Left lung (tissue), 10 donors: Measurements from ENCODE around the gene AIFM1. TPM values are rescaled to one million over a fixed set of nuclear protein-coding genes. Genes with fewer than 3 reads are reported as not detected.

Experiments used
- ATAC-seq: fragments of 200-7000 bp; cut with Tn5 transposase; one replicate; pipeline ENCODE4 v1.9.1; 2020; ENCODE audit warnings: moderate library complexity
- DNase-seq, 4 donors: peaks; one replicate each; pipeline ENCODE4 v3.0.0-alpha.2; 2013 to 2020
- H3K27ac ChIP-seq, 2 donors: fragments of 200-600 bp; sonication (generic) in 1 of 2; one replicate each; pipeline versions ENCODE4 v1.5.0 to v1.8.0; 2020 to 2021
- H3K27me3 ChIP-seq, 2 donors: fragments of 200-600 bp; sonication (generic) in 1 of 2; one replicate each; pipeline versions ENCODE4 v1.5.0 to v1.8.0; 2020 to 2021
- H3K36me3 ChIP-seq, 2 donors: fragments of 200-600 bp; sonication (generic) in 1 of 2; one replicate each; pipeline versions ENCODE4 v1.5.0 to v1.8.0; 2020 to 2021
- H3K4me1 ChIP-seq, 2 donors: fragments of 200-600 bp; one replicate each; pipeline ENCODE4 v1.8.0; 2021
- H3K4me3 ChIP-seq, 2 donors: fragments of 200-600 bp; sonication (generic) in 1 of 2; one replicate each; pipeline versions ENCODE4 v1.5.0 to v1.8.0; 2020 to 2021; ENCODE audit warnings: mild to moderate bottlenecking in 1 of 2
- H3K9me3 ChIP-seq, 2 donors: fragments of 200-600 bp; sonication (generic) in 1 of 2; one replicate each; pipeline versions ENCODE4 v1.5.0 to v1.8.0; 2020 to 2021
- CTCF ChIP-seq, 2 donors: fragments of 200-600 bp; sonication (generic) in 1 of 2; IDR thresholded peaks; one replicate each; pipeline versions ENCODE4 v1.5.0 to v1.8.0; 2021; ENCODE audit warnings: antibody characterized with exemption in 2 of 2
- intact Hi-C, 2 donors: fragments of 100-400 bp; cut with DNase I; formaldehyde crosslinking; loops; one replicate each; pipeline versions ENCODE4 v1.11.2 to v1.14.2; 2022
- polyA plus RNA-seq, 6 donors: library from polyadenylated mRNA; unstranded; fragments of 120-200 nt; gene quantifications; one replicate each; pipeline ENCODE4 v1.2.1, GENCODE V29; 2013; ENCODE audit not compliant: insufficient read length in 6 of 6
- total RNA-seq, 2 donors: library from RNA; stranded (reverse); fragmentation: NEBNext Ultra II Directional; extraction: Animal tissue kit (Norgen Biotek cat#: 25700); gene quantifications; one replicate each; pipeline ENCODE4 v1.2.1, GENCODE V29; 2021
- donor health status: DM: no; HTN: yes; CAD: no.
- donor health status: DM: no; HTN: no; CAD: no.

The AIFM1 gene
- total and polyA plus RNA-seq, 8 donors, result 27.2 to 34.9 (median 30.7) TPM

GRCh38 chrX:130172127-130172845 lies 6.6 kb upstream of the AIFM1 start:
- intact Hi-C loops, result loop anchor here in 1 of 2 donors (10.0 kb wide), 1 partner anchor 97 kb away; no protein-coding TSS in a partner anchor
- H3K9me3 ChIP-seq, result no peaks in the 10 kb centered on the region
- no peak for TF ChIP-seq CTCF (IDR thresholded peaks at IDR 0.05)
- no peaks in the 10 kb centered on the region for H3K36me3 ChIP-seq
- peak overlapping the region; percentile 32 to 49 for H3K4me3 ChIP-seq
- H3K27ac ChIP-seq, result peak overlapping the region; percentile 70 to 78
- ATAC-seq, result no peak
- H3K4me1 ChIP-seq, result peaks cover 0 to 23% of the 10 kb centered on the region in 2 donors
- peaks cover 0 to 5% of the 10 kb centered on the region in 2 donors for H3K27me3 ChIP-seq
- no peak for DNase-seq

- Histone ChIP-seq H3K27ac (peak within 1 kb of the TSS; percentile 70 to 78), H3K36me3 (no peaks in the 10 kb centered on the region), H3K4me1 (peaks cover 0 to 23% of the 10 kb centered on the region in 2 donors), H3K27me3 (peaks cover 0 to 5% of the 10 kb centered on the region in 2 donors), H3K9me3 (no peaks in the 10 kb centered on the region), H3K4me3 (peak within 1 kb of the TSS; percentile 32 to 49)
- no peak for TF ChIP-seq CTCF (IDR thresholded peaks at IDR 0.05)
- intact Hi-C loops, result loop anchor here in 1 of 2 donors (10.0 kb wide), 1 partner anchor 97 kb away; no protein-coding TSS in a partner anchor
- peak in 1 of 4 donors; percentile 67 for DNase-seq
- ATAC-seq, result peak; percentile 43
Measured at GRCh38 chrX:130171446-130172126, 5.9 kb upstream of the AIFM1 start, which contains the start of gene RAB33A. RAB33A (plus strand) TSS chrX:130171962; CDS start chrX:130172063, 101 bp downstream.

- Histone ChIP-seq H3K9me3 (no peaks in the 10 kb centered on the region), H3K36me3 (no peaks in the 10 kb centered on the region), H3K4me3 (peak overlapping the region; percentile 32 to 49), H3K27ac (peak overlapping the region in 1 of 2 donors; percentile 78), H3K27me3 (peaks cover 0 to 5% of the 10 kb centered on the region in 2 donors), H3K4me1 (peaks cover 0 to 23% of the 10 kb centered on the region in 2 donors)
- ATAC-seq, result peak; percentile 41
- peak in 1 of 4 donors; percentile 83 for DNase-seq
- TF ChIP-seq CTCF (IDR thresholded peaks at IDR 0.05), result no peak
- intact Hi-C loops, result loop anchor here in 1 of 2 donors (10.0 kb wide), 1 partner anchor 96 kb away; no protein-coding TSS in a partner anchor
Measured at GRCh38 chrX:130170752-130171445, 5.3 kb upstream of the AIFM1 start.

- DNase-seq, result no peak
- Histone ChIP-seq H3K27me3 (no peaks in the 10 kb centered on the region), H3K9me3 (no peaks in the 10 kb centered on the region), H3K27ac (no peak overlapping the region), H3K36me3 (no peaks in the 10 kb centered on the region), H3K4me3 (peak overlapping the region in 1 of 2 donors; percentile 58), H3K4me1 (peaks cover 0 to 10% of the 10 kb centered on the region in 2 donors)
- no peak for TF ChIP-seq CTCF (IDR thresholded peaks at IDR 0.05)
- ATAC-seq, result no peak
- intact Hi-C loops, result no loop called here
Measured at GRCh38 chrX:130167040-130167439, 1.4 kb upstream of the AIFM1 start.
